Measurements from ENCODE around the gene TRIM8. TPM values are rescaled to one million over a fixed set of nuclear protein-coding genes. Genes with fewer than 3 reads are reported as not detected.
A peak's percentile ranks its signal among the peaks of the same experiment; 100 is the strongest.

Gene TRIM8
- total RNA-seq, 1 donor: 126 TPM

DNA sequence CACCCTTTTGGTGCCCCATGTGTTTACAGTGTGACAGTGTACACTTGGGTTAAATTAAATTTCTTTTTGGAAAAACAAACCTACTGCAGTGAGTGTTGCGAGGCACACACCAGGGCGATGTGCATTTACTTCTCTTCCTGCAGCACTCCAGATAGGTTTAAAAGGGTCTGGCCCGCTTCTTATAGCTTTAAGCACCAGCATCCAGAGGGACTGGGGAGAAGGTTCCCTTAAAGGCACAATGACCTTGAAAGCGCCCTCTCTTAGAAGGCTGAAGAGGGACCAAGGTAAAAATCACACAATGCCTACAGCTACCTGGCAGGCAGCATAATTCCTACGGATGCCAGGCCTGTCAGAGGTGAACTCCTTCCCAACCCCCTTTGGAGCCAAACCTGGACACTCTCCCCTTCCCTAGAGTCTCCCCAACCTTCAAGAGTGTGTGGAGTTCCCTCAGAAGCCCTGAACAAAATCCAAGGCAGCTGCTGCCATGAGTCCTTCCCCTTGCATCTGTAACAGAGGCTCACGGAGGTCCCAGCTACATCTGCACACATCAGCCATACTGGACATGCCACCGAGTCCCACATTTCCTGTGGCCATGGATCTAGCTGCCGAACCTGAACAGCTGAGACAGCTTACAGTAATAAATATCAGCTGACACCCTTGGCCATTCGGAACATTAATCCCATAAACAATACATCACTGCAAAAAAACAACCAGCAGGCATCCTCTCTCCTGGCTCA is 33.2 kb downstream of the TRIM8 start:
- H3K9me3 ChIP-seq (ENCODE audit: low read depth, low read length): no peaks in the 10 kb centered on the region
- H4K20me1 ChIP-seq (ENCODE audit: insufficient read depth, low read length): no peaks in the 10 kb centered on the region
- H3K79me2 ChIP-seq (ENCODE audit: insufficient read depth, low read length): no peaks in the 10 kb centered on the region
- peak overlapping the region; percentile 37 for H3K27ac ChIP-seq (ENCODE audit: low read depth, low read length)
- H3K4me1 ChIP-seq (ENCODE audit: insufficient read depth, low read length): peaks cover 44% of the 10 kb centered on the region
- no peak overlapping the region for H3K4me3 ChIP-seq (ENCODE audit: insufficient read depth, low read length)
- no peak overlapping the region for H3K4me2 ChIP-seq (ENCODE audit: insufficient read depth, low read length)
- DNase-seq (ENCODE audit: insufficient read length, low spot score, missing footprints): peak; percentile 30
- H3K27me3 ChIP-seq (ENCODE audit: insufficient read depth, low read length): no peaks in the 10 kb centered on the region
- TF ChIP-seq, protein P1, sequence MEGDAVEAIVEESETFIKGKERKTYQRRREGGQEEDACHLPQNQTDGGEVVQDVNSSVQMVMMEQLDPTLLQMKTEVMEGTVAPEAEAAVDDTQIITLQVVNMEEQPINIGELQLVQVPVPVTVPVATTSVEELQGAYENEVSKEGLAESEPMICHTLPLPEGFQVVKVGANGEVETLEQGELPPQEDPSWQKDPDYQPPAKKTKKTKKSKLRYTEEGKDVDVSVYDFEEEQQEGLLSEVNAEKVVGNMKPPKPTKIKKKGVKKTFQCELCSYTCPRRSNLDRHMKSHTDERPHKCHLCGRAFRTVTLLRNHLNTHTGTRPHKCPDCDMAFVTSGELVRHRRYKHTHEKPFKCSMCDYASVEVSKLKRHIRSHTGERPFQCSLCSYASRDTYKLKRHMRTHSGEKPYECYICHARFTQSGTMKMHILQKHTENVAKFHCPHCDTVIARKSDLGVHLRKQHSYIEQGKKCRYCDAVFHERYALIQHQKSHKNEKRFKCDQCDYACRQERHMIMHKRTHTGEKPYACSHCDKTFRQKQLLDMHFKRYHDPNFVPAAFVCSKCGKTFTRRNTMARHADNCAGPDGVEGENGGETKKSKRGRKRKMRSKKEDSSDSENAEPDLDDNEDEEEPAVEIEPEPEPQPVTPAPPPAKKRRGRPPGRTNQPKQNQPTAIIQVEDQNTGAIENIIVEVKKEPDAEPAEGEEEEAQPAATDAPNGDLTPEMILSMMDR (IDR thresholded peaks at IDR 0.05; ENCODE audit: extremely low read depth, low read depth, low read length): no peak
- H2AFZ ChIP-seq (ENCODE audit: low read length): no peak overlapping the region
- no peaks in the 10 kb centered on the region for H3K36me3 ChIP-seq (ENCODE audit: insufficient read depth, low read length)

DNA sequence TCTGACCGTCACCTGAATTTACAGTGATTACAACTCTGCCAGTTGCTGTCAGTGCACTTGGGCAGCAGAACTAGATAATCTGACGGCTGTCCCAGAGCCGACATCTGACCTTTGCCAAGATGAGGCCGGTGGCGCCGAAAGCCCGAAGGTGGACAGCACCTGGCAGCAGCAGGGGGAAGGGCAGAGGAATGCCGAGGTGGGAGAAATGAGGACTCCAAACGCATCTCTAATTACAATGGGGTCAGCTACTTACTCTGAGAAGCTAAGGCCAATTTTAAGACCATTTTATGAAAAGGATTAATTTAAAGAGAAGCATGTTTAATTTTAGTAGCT is 33.8 kb downstream of the TRIM8 start:
- Histone ChIP-seq H2AFZ (ENCODE audit: low read length) (no peak overlapping the region), H3K27ac (ENCODE audit: low read depth, low read length) (no peak overlapping the region), H3K27me3 (ENCODE audit: insufficient read depth, low read length) (no peaks in the 10 kb centered on the region), H4K20me1 (ENCODE audit: insufficient read depth, low read length) (no peaks in the 10 kb centered on the region), H3K9me3 (ENCODE audit: low read depth, low read length) (no peaks in the 10 kb centered on the region), H3K36me3 (ENCODE audit: insufficient read depth, low read length) (no peaks in the 10 kb centered on the region), H3K4me2 (ENCODE audit: insufficient read depth, low read length) (no peak overlapping the region), H3K4me1 (ENCODE audit: insufficient read depth, low read length) (peaks cover 44% of the 10 kb centered on the region), H3K4me3 (ENCODE audit: insufficient read depth, low read length) (no peak overlapping the region), H3K79me2 (ENCODE audit: insufficient read depth, low read length) (no peaks in the 10 kb centered on the region)
- peak; percentile 77 for DNase-seq (ENCODE audit: insufficient read length, low spot score, missing footprints)
- TF ChIP-seq, protein P1 (IDR thresholded peaks at IDR 0.05; ENCODE audit: extremely low read depth, low read depth, low read length): no peak

DNA sequence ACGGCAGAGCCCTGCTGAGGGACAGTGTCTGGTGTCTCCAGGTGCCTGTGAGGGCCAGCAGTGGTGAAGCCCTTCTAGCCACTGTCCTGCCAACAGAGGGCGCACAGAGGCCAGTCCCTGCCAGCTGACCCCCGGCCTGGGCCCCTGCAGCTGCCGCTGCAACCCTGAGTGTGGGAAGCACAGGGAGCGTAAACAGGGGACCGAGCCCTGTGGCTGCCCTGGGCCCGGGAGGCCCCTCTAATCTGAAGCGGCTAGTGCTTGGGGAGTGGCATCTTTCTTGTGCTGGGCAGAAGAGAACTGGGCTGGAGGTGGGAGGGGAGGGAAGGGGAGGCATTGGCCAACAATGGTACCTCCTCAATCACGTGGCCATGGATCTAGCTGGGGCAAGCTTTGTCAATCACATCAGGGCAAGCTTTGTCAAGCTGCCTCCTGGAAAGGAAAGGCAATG is 34.6 kb downstream of the TRIM8 start:
- H3K4me1 ChIP-seq (ENCODE audit: insufficient read depth, low read length): peaks cover 40% of the 10 kb centered on the region
- H3K27ac ChIP-seq (ENCODE audit: low read depth, low read length): peak overlapping the region; percentile 4
- TF ChIP-seq, protein P1 (IDR thresholded peaks at IDR 0.05; ENCODE audit: extremely low read depth, low read depth, low read length): peak; percentile 77
- peak overlapping the region; percentile 52 for H3K4me3 ChIP-seq (ENCODE audit: insufficient read depth, low read length)
- peak overlapping the region; percentile 70 for H3K4me2 ChIP-seq (ENCODE audit: insufficient read depth, low read length)
- no peaks in the 10 kb centered on the region for H3K27me3 ChIP-seq (ENCODE audit: insufficient read depth, low read length)
- no peaks in the 10 kb centered on the region for H3K9me3 ChIP-seq (ENCODE audit: low read depth, low read length)
- DNase-seq (ENCODE audit: insufficient read length, low spot score, missing footprints): peak; percentile 81
- no peaks in the 10 kb centered on the region for H3K79me2 ChIP-seq (ENCODE audit: insufficient read depth, low read length)
- H2AFZ ChIP-seq (ENCODE audit: low read length): peak overlapping the region; percentile 40
- H4K20me1 ChIP-seq (ENCODE audit: insufficient read depth, low read length): no peaks in the 10 kb centered on the region
- peaks cover 4% of the 10 kb centered on the region for H3K36me3 ChIP-seq (ENCODE audit: insufficient read depth, low read length)

DNA sequence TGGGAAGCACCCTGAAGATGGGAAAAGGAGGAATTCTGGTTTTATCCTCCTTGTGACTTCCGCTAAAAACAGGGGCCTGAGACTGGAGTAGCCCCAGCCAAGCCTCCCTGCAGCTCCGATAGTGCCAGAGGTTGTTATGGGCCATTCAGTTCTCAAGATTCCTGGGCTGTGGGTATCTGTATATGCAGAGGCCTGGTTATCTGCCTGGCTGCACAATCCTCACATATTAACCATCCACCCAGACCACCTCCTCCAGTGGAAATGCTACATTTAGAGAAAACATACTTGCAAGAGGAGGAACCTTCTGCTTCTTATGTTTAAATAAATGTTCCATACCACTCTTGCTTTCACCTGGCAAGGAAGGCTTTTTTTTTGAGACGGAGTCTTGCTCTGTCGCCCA is 35.3 kb downstream of the TRIM8 start:
- no peak overlapping the region for H2AFZ ChIP-seq (ENCODE audit: low read length)
- H3K4me1 ChIP-seq (ENCODE audit: insufficient read depth, low read length): peaks cover 33% of the 10 kb centered on the region
- no peak overlapping the region for H3K4me3 ChIP-seq (ENCODE audit: insufficient read depth, low read length)
- H3K79me2 ChIP-seq (ENCODE audit: insufficient read depth, low read length): no peaks in the 10 kb centered on the region
- no peaks in the 10 kb centered on the region for H3K27me3 ChIP-seq (ENCODE audit: insufficient read depth, low read length)
- no peak overlapping the region for H3K27ac ChIP-seq (ENCODE audit: low read depth, low read length)
- H3K9me3 ChIP-seq (ENCODE audit: low read depth, low read length): no peaks in the 10 kb centered on the region
- peaks cover 5% of the 10 kb centered on the region for H3K36me3 ChIP-seq (ENCODE audit: insufficient read depth, low read length)
- no peak overlapping the region for H3K4me2 ChIP-seq (ENCODE audit: insufficient read depth, low read length)
- no peak for DNase-seq (ENCODE audit: insufficient read length, low spot score, missing footprints)
- H4K20me1 ChIP-seq (ENCODE audit: insufficient read depth, low read length): no peaks in the 10 kb centered on the region
- TF ChIP-seq, protein P1 (IDR thresholded peaks at IDR 0.05; ENCODE audit: extremely low read depth, low read depth, low read length): no peak

Measured in osteoblast (primary cell).